Skin epidermis (tissue), 12 donors: ENCODE results near the gene LDHAL6B.
"Not testable (repeated sequence)": the region's sequence is repeated elsewhere in the genome, so short reads cannot be mapped to it uniquely, and the experiment has no call there.

Source experiments
- H3K27ac ChIP-seq, 21 experiments: fragments of 200-600 bp; sonication (generic) in 11 of 21; one replicate each; pipeline ENCODE4 v1.5.0; 2020; ENCODE audit warnings: mild to moderate bottlenecking in 3 of 21, inconsistent platforms in 2 of 21, moderate library complexity in 2 of 21
- H3K4me3 ChIP-seq, 7 experiments: fragments of 200-600 bp; sonication (generic) in 2 of 7; one replicate each; pipeline ENCODE4 v1.5.0; 2020; ENCODE audit warnings: inconsistent platforms in 2 of 7, mild to moderate bottlenecking in 2 of 7, moderate library complexity in 1 of 7

Gene LDHAL6B

DNA sequence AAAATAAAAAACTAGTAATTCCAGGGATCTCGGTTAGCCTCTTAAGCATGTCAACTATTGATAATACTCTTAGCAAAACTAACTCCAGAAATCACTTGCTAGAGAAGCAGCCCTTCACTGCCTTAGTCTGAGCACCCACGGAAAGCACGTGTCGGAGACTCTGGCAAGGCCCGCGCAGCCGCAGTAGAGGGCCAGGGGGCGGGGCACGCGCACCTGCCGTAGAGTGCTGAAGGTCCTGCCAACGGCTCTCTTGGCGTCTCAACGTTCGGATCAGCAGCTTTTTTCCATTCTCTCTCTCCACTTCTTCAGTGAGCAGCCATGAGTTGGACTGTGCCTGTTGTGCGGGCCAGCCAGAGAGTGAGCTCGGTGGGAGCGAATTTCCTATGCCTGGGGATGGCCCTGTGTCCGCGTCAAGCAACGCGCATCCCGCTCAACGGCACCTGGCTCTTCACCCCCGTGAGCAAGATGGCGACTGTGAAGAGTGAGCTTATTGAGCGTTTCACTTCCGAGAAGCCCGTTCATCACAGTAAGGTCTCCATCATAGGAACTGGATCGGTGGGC is at the start of gene LDHAL6B:
TSS of gene LDHAL6B (plus strand) at position 221 of the 561 bp plus-strand sequence. CDS start at position 319, 98 bp downstream.
- no peak within 1 kb of the TSS for H3K27ac ChIP-seq
- H3K4me3 ChIP-seq = no peak within 1 kb of the TSS

DNA sequence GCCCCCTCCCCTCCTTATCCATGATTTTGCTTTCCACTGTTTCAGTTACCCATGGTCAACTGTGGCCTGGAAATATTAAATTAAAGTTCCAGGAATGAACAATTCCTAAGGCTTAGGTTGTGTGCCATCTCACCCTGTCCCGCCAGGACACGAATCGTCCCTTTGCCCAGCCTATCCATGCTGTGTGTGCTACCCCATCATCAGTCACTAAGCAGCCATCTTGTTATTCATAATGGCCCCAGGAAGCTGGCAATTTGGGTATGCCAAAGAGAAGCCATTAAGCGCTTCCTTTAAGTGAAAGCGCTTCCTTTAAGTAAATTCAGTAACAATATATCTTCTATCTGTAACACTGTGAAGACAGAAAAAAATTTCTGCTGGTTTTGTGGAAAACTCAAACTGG is 49.2 kb upstream of the LDHAL6B start:
- Histone ChIP-seq H3K27ac (peak overlapping the region in 2 of 21 experiments; percentile 25 to 59), H3K4me3 (no peak overlapping the region)

DNA sequence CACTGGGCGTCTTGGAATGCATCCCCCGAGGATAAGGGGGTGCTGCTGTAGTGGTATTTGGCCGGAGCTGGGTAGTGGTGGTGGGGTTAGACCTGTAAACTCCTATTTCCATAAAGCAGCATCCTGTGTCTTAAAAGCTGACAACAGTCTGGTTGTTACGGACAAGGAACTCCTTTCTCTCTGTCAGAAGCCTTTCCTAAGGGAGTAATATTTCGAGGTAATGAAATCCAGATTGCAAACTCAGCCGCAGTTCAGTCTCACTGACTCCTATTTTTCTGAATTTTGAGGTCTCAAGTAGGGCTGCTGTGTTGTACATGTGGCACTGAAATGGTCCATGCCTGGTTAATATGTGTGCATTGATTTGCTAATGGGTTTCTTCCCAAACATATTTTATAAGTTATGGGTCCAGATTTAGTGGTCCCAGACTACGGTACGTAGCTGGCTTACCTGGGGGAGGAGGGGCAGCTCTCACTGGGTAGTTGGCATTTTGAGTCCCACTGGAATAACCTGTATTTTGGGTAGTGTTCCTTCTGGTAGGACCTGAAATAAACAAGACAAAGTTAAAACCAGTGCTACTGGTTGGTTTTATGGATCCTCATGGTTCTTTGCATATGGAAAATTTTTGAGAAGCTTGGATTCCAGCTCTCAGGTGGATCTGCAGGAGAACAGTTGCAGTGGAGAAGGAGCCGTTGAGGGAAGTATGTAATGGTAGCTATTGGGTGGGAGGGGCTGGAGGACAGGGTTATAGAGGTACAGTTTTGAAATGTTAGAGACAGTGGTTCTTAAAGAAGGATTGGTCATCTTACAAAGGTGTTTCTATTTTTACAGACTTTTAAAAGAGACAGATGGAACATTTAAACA is 48.6 kb upstream of the LDHAL6B start:
- H3K4me3 ChIP-seq = no peak overlapping the region
- H3K27ac ChIP-seq = peak overlapping the region in 7 of 21 experiments; percentile 17 to 70 (median 37)

DNA sequence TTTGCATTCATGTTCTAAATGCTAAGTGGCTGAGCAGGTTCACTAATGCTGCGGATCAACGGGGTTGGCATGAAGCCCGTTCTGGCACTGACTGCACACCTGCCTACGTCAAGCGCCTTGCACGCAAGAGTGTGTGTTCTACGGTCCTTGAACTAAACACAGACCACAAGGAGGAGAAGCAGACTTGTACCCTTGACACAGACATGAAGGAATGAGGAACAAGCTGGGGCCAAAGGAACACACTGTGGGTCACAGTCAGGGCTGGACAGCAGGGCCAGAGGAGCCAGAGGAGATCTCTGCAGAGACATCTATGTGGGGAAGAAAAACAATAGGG is 48.0 kb upstream of the LDHAL6B start:
- Histone ChIP-seq H3K27ac (peak overlapping the region in 6 of 21 experiments; percentile 18 to 70 (median 54)), H3K4me3 (no peak overlapping the region)

DNA sequence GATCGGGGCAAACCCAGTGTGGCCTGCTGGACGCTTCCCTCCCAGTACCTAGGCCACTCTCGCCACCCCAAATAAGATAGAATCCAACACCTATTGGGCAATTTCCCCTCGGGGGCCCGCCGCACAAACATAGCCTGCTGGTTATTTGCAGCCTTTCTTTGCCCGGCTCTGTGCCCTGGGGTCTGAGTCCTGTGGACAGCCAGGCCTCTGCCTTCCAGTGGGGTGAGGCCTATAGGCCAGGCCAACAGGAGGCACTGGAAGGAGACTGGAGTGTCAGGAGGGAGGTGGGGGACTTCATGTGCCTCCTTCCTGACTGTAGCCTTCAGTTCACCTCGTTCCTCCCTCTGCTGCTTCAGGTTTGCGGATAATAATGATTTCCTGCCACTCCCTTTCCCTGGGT is 47.4 kb upstream of the LDHAL6B start:
- Histone ChIP-seq H3K4me3 (no peak overlapping the region), H3K27ac (peak overlapping the region in 6 of 21 experiments; percentile 18 to 70 (median 39))

DNA sequence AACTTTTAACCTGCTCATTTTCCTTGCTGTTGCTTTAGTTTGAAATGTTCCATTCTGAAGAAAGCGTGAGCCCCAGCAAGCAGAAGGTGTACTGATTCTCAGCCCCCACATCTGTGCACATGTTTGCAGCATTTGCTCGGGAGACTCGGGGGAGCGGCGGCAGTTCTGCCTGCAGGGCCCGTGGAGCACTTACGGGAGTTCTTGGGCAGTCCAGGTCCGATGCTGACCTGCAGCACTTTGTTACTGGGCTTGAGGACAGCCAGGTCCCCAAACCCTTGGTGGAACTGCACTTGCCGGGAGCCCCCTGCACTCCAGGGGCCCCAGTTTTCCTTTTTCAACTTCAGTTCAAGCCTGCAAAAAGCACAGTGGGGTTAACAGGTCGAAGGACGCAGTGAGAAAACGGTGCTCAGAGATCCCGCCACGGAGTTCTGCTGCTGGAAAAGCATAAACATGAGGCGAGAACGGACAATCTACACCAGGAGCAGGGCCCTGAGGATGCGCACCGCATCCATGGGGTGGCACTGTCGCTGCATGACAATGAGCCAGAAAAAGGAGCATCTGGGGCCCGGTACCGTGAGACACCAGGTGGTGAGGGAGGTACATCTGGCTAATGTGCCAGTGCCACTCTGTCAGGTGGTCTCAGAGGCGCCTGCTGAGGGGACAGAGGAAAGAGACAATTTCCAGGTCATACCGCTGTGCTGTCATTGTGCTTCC is 45.6 kb upstream of the LDHAL6B start:
- Histone ChIP-seq H3K4me3 (no peak overlapping the region), H3K27ac (no peak overlapping the region)

DNA sequence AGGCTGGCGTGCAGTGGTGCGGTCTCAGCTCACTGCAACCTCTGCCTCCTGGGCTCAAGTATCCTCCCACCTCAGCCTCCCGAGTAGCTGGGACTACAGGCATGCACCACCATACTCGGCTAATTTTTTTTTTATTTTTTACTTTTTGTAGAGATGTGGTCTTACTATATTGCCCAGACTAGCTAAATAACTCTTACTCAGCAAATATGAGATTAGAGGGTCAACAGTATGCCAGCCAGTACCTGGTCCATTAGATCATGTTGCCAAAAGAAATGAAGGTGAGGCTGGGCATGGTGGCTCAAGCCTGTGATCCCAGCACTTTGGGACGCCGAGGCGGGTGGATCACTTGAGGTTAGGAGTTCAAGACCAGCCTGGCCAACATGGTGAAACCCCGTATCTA is 44.6 kb upstream of the LDHAL6B start:
- H3K4me3 ChIP-seq, H3K27ac ChIP-seq: not testable (repeated sequence)

DNA sequence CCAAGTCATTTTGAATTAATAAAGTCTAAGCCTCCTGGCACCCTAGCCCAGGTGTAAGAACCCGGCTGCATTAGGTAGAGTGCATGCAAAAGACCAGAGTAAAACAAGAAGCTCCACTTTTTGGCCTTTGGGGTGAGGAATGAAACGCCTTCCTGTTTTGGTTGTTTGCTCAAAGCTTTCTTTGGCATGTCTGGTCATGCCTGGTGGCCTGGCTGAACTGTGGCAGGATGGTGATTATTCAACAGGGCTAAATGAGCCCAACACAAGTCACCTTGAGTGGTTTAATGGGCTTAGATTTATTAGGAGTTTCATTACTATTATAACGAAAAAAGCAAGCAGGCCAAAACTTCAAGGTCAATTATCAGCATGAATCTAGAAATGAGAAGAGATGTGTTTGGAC is 40.9 kb upstream of the LDHAL6B start:
- H3K27ac ChIP-seq = peak overlapping the region in 20 of 21 experiments; percentile 7 to 89 (median 70)
- H3K4me3 ChIP-seq = no peak overlapping the region

DNA sequence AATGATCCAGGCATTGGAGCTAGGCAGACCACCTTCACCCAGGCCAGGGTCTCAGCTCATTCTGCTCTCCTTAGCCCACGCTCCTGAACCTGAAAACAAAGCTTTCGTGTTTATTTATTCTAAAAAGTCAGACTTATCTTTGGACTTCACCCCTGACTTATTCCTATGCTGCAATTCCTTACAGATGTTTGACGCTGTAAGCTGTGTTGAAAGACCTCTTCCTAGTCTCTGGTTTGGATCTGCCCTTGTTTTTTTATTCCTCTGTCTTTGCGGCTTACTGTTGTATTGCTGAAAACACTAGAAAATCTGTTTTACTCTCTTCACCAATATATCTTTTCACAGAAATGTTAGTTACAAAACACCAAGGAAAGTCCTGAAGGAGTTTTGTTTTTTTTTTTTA is 40.5 kb upstream of the LDHAL6B start:
- Histone ChIP-seq H3K4me3 (no peak overlapping the region), H3K27ac (peak overlapping the region in 20 of 21 experiments; percentile 7 to 89 (median 67))

DNA sequence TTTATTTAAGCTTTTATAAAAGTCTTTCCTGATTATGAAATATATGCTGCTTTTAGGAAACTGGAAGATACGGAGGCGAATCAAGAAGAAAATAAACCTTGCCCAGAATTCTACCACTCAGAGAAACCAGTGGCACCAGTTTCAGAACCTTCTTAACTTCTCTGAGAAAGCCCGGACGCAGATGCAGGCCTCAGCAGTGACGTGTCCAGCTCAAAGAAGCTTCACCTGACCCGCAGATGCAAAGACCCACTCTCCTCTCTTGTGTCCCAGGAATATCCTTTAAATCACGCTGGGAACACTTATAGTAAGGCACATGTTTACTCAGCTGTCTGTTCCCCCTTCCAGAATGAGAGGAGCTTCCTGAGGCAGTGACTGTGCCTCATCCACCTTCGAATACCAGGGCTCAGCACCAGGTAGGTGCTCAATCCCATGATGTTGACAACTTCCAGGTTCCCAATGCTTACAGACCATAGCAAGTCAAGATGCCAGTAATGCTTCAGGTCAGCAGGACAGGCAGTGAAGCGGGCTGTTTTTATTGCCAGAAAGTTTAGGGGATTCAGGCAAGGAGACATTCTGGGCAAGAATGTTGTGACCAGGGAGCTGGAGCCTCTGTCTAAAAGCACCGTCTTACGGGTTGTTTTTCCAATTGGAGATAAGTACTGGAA is 39.9 kb upstream of the LDHAL6B start:
- Histone ChIP-seq H3K27ac (peak overlapping the region in 19 of 21 experiments; percentile 35 to 89 (median 71)), H3K4me3 (no peak overlapping the region)

DNA sequence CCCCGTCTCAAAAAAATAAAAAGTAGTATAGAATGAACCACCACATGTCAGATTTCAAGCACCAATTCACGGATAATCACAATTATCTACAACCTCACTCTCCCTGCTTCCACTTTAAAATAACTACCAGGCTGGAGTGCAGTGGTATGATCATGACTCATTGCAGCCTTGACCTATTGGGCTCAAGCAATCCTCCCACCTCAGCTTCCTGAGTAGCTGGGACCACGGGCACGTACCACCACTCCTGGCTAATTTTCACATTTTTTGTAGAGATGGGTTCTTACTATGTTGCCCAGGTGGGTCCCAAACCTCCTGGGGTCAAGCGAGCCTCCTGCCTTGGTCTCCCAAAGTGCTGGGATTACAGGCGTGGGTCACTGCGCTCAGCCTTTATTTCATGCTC is 38.1 kb upstream of the LDHAL6B start:
- H3K27ac ChIP-seq = peak overlapping the region in 14 of 21 experiments; percentile 7 to 89 (median 78)
- no peak overlapping the region for H3K4me3 ChIP-seq

DNA sequence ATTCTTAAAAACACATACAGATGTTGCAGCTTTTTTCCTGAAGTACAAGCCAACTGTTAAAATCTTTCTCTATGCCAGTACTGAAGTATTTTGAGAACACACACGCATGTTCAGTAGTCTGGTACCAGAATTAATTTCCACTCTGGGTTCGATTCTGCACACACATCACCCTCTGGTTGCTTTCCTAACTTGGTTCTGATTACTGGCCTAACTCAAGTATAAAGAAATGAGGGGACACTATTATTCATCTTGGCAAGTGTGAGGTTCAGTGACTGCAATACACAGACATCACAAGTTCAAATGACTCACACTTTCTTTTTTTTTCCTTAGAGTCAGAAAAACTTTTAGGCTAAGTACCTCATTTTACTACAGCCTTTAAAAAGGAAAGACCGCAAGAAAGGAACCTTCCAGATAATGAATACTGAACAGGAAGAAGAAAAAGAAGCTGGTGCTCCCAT is 37.4 kb upstream of the LDHAL6B start:
- H3K4me3 ChIP-seq = no peak overlapping the region
- peak overlapping the region in 19 of 21 experiments; percentile 11 to 89 (median 78) for H3K27ac ChIP-seq

DNA sequence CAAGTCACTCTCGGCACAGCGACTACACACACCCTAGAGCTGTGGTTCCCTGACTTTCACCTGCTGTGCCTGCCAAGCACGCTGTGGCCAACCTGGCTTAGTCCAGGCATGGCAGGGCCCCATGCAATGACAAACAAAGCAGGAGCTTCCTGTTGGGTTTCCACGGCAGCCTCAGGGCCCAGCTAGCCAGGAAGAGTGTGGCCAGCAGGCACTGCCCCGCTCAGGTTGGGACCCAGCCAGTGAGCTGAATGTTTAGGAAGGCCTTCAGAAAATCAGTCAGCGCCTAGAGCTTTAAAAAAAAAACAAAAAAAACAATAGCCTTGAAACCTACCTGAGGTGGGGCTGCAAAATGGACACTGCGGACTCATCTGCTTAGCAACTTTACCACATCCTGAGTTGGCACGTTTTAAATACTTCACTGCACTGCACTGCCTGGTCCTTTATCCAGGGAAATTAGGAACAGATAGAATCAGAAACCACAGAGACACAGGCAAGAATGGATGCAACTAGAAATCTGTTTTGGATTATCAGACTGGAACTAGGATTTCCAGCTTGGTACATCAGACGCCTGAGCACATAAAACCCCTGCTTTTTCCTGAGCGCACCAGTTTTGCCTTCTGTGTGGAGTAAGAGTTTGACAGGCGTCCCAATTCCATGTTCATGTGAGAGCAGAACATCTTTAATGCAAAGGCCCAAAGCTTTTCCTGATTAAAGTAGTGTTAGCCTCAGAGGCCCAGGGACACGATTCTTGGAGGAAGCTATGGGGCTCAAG is 36.2 kb upstream of the LDHAL6B start:
- Histone ChIP-seq H3K27ac (peak overlapping the region in 20 of 21 experiments; percentile 49 to 89 (median 77)), H3K4me3 (no peak overlapping the region)

DNA sequence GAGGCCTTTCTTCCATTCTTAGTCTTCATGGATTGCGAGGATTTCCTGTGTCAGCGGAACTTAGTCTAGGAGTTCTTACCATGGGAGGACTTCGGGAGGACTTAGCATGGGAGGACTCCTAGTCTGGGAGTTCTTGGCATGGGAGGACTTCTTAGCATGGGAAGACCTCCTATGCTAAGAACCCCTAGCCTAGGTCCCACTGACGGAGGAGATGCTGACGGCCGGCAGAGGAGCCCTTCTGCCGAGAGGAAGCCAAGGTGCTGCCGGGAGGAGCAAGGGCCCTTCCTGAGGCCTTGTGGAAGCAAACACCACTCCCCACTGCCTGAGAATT is 35.6 kb upstream of the LDHAL6B start:
- H3K27ac ChIP-seq = peak overlapping the region in 20 of 21 experiments; percentile 7 to 89 (median 73)

DNA sequence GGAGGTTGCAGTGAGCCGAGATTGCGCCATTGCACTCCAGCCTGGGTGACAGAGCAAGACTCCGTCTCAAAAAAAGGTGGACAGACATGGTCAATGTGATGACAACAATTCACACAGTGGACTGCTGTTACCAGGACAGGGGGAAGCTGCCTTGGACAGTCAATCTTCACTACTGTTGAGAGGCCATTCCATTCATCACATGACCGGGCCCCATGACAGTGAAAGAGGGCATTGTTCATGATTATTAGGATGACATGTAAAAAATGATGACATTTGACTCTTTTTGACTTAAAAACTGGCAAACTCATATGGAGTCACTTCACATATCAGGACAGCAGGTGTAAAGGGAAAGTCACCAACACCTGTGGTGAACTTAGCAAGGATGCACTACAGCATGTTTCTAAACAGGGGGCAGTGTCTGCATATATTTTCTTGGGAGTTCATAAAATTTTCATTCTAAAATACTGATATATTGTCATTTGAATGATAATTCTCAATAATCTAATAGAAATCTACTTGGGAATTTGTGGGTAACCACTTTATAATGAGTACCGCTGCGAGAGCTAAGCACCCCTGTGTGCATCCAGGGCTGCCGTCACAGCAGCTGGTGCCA is 34.2 kb upstream of the LDHAL6B start:
- peak overlapping the region in 3 of 21 experiments; percentile 82 to 87 (median 85) for H3K27ac ChIP-seq
- H3K4me3 ChIP-seq = no peak overlapping the region

More for the DNA sequence above, 35.6 kb upstream of the LDHAL6B start:
- H3K4me3 ChIP-seq = no peak overlapping the region

DNA sequence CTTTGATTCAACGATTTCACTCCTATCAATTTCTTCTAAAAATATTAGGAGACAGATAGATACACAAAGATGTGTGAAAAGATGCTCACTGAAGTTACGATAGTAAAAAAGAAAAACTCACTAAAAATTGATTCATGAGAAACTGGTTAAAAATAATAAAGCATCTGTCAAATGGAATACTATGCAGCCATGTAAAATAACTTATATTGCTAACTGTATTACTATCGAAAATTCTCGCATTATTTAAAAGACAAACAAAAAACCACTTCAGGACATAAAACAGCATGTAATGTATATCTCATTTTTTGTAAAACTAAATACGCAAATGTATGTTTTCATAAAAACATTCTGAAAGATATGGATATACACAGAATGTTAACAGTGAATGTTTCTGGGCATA is 33.4 kb upstream of the LDHAL6B start:
- Histone ChIP-seq H3K4me3 (no peak overlapping the region), H3K27ac (no peak overlapping the region)

DNA sequence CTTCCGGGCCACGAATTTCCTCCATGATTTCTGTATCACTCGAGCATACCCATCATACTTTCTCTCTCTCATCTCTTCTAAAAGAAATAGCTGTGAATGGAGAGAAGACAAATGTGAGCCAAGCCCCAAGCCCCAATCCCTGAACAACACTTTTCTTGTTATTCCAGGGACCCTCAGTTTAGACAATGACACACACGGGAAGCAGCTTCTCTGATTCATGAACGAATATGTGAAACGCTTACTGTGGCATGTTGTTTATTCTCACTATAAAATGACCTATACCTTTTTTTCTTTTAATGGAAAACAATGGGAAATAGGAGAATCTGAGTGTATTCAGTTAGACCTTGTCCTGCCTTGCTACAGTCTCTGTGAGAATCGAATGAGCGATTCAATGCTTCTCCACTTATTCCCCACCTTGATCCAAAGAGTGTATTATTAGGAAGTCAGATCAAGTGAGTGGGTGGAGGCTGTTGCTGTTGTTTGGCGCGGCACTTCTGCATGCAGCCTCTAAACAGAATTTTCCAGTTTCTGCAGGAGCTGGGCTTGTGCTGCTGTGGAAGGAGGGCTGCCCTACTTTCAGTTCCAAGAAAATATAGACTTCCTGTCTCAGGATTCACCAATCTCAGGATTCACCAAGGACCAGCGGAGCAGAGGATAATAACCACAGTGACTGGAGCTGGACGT is 32.4 kb upstream of the LDHAL6B start:
- Histone ChIP-seq H3K4me3 (no peak overlapping the region), H3K27ac (peak overlapping the region in 17 of 21 experiments; percentile 30 to 80 (median 69))
